ENCODE results near the gene HDDC2.

Gene HDDC2

DNA sequence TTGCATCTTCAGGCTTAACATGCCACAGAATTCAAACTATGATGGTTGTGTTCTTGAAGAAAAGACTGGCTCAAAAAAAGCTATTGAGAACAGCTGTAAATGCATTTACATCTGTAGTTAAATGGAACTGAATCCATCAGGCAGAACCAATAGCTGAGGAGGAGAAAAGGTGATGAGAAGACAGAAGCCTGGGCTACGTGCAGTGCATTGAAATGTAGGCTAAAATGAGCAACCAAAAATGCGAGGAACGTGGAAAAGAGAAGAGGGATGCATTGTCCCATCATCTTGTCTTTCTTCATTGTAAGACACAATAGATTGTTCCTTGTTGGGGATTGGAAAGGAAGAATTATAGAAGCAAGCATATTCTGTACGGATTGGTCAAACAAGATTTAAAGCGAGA is 13.8 kb upstream of the HDDC2 start:
- H3K4me3 ChIP-seq (ENCODE audit: low read depth, low read length) = no peak overlapping the region
- TF ChIP-seq, protein P1, sequence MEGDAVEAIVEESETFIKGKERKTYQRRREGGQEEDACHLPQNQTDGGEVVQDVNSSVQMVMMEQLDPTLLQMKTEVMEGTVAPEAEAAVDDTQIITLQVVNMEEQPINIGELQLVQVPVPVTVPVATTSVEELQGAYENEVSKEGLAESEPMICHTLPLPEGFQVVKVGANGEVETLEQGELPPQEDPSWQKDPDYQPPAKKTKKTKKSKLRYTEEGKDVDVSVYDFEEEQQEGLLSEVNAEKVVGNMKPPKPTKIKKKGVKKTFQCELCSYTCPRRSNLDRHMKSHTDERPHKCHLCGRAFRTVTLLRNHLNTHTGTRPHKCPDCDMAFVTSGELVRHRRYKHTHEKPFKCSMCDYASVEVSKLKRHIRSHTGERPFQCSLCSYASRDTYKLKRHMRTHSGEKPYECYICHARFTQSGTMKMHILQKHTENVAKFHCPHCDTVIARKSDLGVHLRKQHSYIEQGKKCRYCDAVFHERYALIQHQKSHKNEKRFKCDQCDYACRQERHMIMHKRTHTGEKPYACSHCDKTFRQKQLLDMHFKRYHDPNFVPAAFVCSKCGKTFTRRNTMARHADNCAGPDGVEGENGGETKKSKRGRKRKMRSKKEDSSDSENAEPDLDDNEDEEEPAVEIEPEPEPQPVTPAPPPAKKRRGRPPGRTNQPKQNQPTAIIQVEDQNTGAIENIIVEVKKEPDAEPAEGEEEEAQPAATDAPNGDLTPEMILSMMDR (IDR thresholded peaks at IDR 0.05; ENCODE audit: borderline replicate concordance, insufficient read depth, low read depth, low read length) = no peak

DNA sequence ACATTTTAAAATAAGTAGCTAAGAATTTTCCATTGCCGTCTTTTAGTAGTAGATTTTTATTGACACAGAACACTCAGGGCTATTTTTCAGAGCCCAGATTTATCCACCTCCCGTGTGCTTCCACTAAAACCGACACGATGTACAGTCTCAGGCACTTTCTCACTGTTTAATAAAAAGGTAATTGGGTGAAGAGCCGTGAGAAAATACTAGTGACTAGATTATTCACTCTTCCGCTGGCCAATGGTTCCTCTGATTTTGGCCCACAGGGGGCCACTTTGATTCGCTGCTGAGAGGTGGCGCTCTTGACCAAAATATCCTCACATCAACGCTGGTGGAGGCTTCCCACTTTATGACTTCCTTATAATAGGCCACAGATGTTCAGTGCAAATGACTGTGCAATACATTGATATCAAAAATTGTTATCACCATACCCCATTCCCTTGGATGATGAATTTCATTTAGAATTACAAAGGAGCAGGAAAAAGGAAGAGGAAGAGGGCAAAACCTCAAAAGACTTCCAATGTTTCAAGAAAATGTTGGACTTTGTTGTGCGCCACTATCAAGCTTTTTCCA is 12.3 kb upstream of the HDDC2 start:
- no peak overlapping the region for H3K4me3 ChIP-seq (ENCODE audit: low read depth, low read length)
- TF ChIP-seq, protein P1 (IDR thresholded peaks at IDR 0.05; ENCODE audit: borderline replicate concordance, insufficient read depth, low read depth, low read length) = peak; percentile 72; the same call in 1 of the 2 replicates

DNA sequence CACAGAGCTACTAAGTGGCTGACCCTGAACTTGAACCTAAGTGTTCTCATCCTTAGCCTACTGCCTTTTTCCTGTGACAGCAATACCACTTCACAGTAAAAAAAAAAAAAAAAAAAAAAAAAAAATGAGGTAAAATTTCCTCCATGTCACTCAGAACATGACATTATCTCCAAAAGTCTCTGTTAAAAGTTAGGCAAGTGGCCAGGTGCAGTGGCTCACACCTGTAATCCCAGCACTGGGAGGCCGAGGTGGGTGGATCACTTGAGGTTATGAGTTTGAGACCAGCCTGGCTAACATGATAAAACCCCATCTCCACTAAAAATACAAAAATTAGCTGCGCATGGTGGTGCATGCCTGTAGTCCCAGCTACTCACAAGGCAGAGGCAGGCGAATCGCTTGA is 11.2 kb upstream of the HDDC2 start:
- TF ChIP-seq, protein P1 (IDR thresholded peaks at IDR 0.05; ENCODE audit: borderline replicate concordance, insufficient read depth, low read depth, low read length) = no peak
- no peak overlapping the region for H3K4me3 ChIP-seq (ENCODE audit: low read depth, low read length)

DNA sequence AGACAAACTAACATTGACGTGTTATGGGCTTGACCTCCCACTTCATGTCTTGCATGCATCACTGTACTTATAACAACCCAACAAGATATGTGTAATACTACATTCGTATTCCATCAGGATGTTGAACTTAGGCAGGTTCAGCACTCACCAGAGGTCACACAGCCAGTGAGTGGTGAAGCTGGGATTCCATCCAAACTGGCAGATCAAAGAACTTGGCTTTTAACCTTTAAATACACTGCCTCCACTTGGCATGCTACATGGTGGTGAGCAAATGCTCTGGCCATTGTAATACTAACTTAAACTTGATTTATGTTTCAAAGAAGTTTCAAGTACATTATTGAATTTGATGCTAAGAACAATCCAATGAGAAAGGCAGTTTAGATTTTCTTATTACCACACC is 10.7 kb upstream of the HDDC2 start:
- TF ChIP-seq, protein P1 (IDR thresholded peaks at IDR 0.05; ENCODE audit: borderline replicate concordance, insufficient read depth, low read depth, low read length) = no peak

DNA sequence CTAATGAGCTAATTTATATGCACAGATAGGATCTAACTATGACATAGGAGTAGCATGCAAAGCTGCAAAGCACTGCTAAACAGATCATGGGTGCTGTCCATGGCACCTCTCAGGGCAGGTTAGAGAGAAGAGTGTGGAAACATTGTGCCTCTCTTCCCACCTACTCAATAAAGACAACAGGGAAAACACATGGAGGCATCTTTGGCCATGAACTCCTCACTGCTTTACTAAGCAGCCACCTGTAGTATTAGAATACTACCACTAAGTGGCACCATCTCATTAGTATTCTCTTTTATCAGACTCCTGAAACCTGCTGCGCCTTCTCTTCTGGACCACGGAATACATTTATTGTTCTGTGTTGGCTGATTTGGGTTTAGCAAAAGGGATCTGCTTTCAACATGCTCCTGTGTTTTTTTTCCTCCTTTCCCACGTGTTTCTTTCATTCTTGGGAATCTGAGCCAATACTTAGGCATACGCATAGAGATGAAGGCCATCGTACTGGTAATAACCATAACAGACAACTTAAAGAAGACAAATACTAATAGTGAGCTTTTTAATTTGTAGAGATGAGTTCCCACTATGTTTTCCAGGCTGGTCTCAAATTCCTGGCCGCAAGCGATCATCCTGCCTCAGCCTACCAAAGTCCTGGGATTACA is 9.4 kb upstream of the HDDC2 start:
- no peak overlapping the region for H3K4me3 ChIP-seq (ENCODE audit: low read depth, low read length)
- TF ChIP-seq, protein P1 (IDR thresholded peaks at IDR 0.05; ENCODE audit: borderline replicate concordance, insufficient read depth, low read depth, low read length) = peak; percentile 53; the same call in 1 of the 2 replicates

More for the DNA sequence above, 10.7 kb upstream of the HDDC2 start:
- H3K4me3 ChIP-seq (ENCODE audit: low read depth, low read length) = no peak overlapping the region

DNA sequence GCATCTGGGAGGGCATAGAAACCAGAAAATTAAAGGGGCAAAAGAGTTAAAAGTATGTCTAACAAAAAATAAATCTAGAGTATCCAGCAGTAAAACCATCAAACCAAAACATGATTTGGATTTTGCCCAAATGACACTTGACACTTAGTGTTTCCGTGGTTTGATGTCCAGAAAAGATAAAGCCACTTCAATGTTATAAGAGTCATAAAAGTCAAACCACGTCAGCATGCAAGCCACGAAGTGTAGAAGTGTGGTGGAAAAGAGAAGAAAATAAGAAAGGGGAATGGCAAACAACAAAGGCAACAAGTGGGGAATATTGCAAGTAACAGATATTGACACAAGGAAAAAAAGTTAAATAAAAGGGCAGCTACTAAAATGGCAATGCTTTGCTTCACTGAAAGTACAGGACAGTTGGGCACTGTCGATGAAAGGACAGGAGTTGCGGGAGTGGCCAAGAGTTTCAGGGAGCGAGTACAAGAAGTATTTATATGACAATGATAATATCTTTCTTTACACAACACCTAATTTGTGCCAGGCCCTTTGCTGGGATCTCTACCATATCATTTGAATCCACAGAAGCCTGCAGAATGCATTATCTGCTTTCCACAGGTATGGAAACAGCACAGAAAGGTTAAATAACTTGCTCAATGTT is 6.3 kb upstream of the HDDC2 start:
- TF ChIP-seq, protein P1 (IDR thresholded peaks at IDR 0.05; ENCODE audit: borderline replicate concordance, insufficient read depth, low read depth, low read length) = no peak
- no peak overlapping the region for H3K4me3 ChIP-seq (ENCODE audit: low read depth, low read length)

Data from GM12875 (cell line).